Measurements from ENCODE around the gene MCTP2. TPM values are rescaled to one million over a fixed set of nuclear protein-coding genes. Genes with fewer than 3 reads are reported as not detected.

Gene MCTP2
- total RNA-seq, 4 donors from 2014 or later = 0.13 to 2.0 (median 0.43) TPM

DNA sequence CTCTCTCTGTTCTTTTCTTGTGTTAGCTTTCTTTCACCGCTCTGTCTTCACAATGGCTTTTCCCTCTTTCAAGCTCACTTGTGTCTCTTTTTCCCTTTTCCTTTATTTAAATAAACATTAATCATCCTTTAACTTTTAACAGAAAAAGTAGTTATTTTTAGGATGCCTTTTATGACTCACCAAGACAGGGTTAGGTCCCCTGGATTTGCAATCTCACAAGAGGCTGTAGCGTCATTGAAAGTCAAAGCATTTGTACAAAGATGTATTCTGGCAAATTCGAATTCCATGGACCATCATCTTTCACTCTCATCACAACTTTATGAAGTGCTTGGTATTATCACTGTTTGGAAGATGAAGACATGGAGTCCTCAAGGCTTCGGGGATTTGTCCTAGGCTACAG, 34.8 kb upstream of the MCTP2 start:
- TF ChIP-seq, protein P1, sequence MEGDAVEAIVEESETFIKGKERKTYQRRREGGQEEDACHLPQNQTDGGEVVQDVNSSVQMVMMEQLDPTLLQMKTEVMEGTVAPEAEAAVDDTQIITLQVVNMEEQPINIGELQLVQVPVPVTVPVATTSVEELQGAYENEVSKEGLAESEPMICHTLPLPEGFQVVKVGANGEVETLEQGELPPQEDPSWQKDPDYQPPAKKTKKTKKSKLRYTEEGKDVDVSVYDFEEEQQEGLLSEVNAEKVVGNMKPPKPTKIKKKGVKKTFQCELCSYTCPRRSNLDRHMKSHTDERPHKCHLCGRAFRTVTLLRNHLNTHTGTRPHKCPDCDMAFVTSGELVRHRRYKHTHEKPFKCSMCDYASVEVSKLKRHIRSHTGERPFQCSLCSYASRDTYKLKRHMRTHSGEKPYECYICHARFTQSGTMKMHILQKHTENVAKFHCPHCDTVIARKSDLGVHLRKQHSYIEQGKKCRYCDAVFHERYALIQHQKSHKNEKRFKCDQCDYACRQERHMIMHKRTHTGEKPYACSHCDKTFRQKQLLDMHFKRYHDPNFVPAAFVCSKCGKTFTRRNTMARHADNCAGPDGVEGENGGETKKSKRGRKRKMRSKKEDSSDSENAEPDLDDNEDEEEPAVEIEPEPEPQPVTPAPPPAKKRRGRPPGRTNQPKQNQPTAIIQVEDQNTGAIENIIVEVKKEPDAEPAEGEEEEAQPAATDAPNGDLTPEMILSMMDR (IDR thresholded peaks at IDR 0.05 in 4 of 5, conservative IDR thresholded peaks at IDR 0.05 in 1 of 5) = no peak
- H3K36me3 ChIP-seq = no peaks in the 10 kb centered on the region
- no peak overlapping the region for H3K27ac ChIP-seq
- DNase-seq (no peak), ATAC-seq (no peak)
- intact Hi-C loops (cut with DNase I; ENCODE audit: low total_unique reads) = no loop called here
- no peak overlapping the region for H3K4me3 ChIP-seq
- no peaks in the 10 kb centered on the region for H3K27me3 ChIP-seq
- in situ Hi-C loops (cut with MboI; ENCODE audit: low sequenced_read_pairs in 4 of 4) = no loop called here
- H3K4me1 ChIP-seq = no peaks in the 10 kb centered on the region
- no peaks in the 10 kb centered on the region for H3K9me3 ChIP-seq

DNA sequence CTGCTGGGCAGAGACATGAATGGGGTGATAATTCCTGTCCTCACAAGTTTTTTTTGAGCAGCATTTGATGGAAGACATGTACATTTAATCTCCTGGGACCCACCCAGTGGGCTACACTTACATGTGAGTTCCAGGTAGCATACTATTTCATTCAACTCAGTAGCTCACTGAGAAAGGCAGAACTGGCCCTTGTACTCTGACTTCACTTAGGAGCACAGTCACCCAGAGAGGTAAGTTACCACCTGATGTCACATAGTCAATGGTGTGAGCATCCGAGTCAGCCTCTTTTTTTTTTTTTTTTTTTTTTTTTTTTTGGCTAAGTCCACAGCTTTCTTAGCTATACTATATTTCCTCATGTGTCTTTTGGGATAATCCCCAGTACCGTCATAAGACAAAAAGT, 32.7 kb upstream of the MCTP2 start:
- in situ Hi-C loops (cut with MboI; ENCODE audit: low sequenced_read_pairs in 4 of 4) (no loop called here), intact Hi-C loops (cut with DNase I; ENCODE audit: low total_unique reads) (no loop called here)
- no peak overlapping the region for H3K27ac ChIP-seq
- no peak for DNase-seq
- no peaks in the 10 kb centered on the region for H3K9me3 ChIP-seq
- H3K4me1 ChIP-seq = no peaks in the 10 kb centered on the region
- no peak for ATAC-seq
- H3K27me3 ChIP-seq = no peaks in the 10 kb centered on the region
- H3K4me3 ChIP-seq = no peak overlapping the region
- TF ChIP-seq, protein P1 (IDR thresholded peaks at IDR 0.05 in 4 of 5, conservative IDR thresholded peaks at IDR 0.05 in 1 of 5) = no peak
- no peak for TF ChIP-seq POLR2A (IDR thresholded peaks at IDR 0.05)
- no peaks in the 10 kb centered on the region for H3K36me3 ChIP-seq

DNA sequence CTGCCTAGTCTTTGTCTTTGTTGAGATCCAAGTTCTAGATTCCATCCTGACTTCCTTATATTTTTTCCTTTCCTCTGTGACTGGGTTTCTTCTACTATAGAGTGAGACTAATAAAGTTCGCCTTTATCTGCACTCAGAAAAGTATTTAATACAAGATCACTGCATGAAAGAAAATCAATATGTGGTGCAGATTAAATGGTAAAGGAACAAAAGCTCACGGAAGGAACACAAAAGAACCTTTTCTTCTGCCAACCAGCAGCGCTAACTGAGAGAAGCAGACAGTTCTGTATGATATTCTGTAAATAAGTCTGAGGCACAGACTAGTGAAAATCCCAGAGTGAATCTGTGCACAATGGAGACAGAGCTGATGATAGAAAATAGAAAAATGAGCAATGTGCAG, 31.6 kb upstream of the MCTP2 start:
- intact Hi-C loops (cut with DNase I; ENCODE audit: low total_unique reads) (no loop called here), in situ Hi-C loops (cut with MboI; ENCODE audit: low sequenced_read_pairs in 4 of 4) (no loop called here)
- no peak for ATAC-seq
- Histone ChIP-seq H3K36me3 (no peaks in the 10 kb centered on the region), H3K9me3 (no peaks in the 10 kb centered on the region), H3K4me3 (no peak overlapping the region), H3K27ac (no peak overlapping the region), H3K27me3 (no peaks in the 10 kb centered on the region), H3K4me1 (no peaks in the 10 kb centered on the region)
- no peak for TF ChIP-seq POLR2A (IDR thresholded peaks at IDR 0.05)
- TF ChIP-seq, protein P1 (IDR thresholded peaks at IDR 0.05 in 4 of 5, conservative IDR thresholded peaks at IDR 0.05 in 1 of 5) = no peak
- DNase-seq = no peak

DNA sequence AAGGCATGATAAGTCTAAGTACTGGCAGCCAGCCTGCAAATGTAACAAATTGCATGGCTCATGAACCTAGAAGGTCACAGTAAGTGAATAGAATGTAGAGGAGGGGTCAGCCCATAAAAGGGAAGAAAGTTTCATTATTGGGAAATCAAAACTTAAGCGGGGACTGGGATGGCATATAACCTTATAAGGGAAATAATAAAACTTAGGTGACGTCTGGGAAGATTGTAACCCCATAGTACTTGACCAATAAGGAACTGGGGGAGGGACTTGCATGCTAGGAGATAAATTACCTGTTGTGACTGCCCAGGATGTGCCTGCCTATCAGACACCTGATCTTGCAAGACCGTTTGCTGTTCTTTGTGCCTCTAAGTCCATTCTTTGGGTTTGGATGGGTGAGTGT, 28.1 kb upstream of the MCTP2 start:
- Histone ChIP-seq H3K36me3 (no peaks in the 10 kb centered on the region), H3K4me3 (no peak overlapping the region), H3K27me3 (no peaks in the 10 kb centered on the region), H3K9me3 (no peaks in the 10 kb centered on the region), H3K27ac (no peak overlapping the region), H3K4me1 (no peaks in the 10 kb centered on the region)
- intact Hi-C loops (cut with DNase I; ENCODE audit: low total_unique reads) = no loop called here
- no peak for ATAC-seq
- no peak for TF ChIP-seq POLR2A (IDR thresholded peaks at IDR 0.05)
- TF ChIP-seq, protein P1 (IDR thresholded peaks at IDR 0.05 in 4 of 5, conservative IDR thresholded peaks at IDR 0.05 in 1 of 5) = no peak
- no peak for DNase-seq
- in situ Hi-C loops (cut with MboI; ENCODE audit: low sequenced_read_pairs in 4 of 4) = no loop called here

DNA sequence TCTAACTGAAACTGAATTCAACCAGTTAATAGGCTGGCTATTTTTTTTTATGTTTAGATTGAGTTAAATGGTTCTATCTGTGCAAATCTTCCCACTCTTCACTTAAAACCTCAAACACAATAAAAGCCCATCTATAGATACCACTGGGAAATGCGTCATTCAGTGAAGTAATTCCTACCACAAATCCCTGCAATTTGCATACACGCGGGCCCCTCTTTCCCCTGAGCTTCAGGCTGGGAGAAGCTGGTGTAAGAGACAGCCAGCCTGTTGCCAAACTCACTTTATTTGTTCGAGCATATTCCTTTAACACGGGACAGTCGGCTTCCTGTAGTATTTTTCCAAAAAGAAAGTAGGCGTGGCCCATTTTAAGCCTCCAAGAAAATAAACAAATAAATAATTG, 26.0 kb upstream of the MCTP2 start:
- Histone ChIP-seq H3K4me3 (no peak overlapping the region), H3K27ac (no peak overlapping the region), H3K9me3 (no peaks in the 10 kb centered on the region), H3K36me3 (no peaks in the 10 kb centered on the region), H3K27me3 (no peaks in the 10 kb centered on the region), H3K4me1 (no peaks in the 10 kb centered on the region)
- in situ Hi-C loops (cut with MboI; ENCODE audit: low sequenced_read_pairs in 4 of 4) (no loop called here), intact Hi-C loops (cut with DNase I; ENCODE audit: low total_unique reads) (no loop called here)
- ATAC-seq = no peak
- no peak for TF ChIP-seq POLR2A (IDR thresholded peaks at IDR 0.05)
- TF ChIP-seq, protein P1 (IDR thresholded peaks at IDR 0.05 in 4 of 5, conservative IDR thresholded peaks at IDR 0.05 in 1 of 5) = no peak
- DNase-seq = no peak

All from gastrocnemius medialis (tissue), 4 donors.